ENCODE data around the gene HORMAD2.

The HORMAD2 gene

GRCh38 chr22:30150212-30150611 is 69.9 kb downstream of the HORMAD2 start:
- TF ChIP-seq POLR2A (IDR thresholded peaks at IDR 0.05; ENCODE audit: extremely low read depth, insufficient read length) (no peak), MYC (IDR thresholded peaks at IDR 0.05; ENCODE audit: low read depth, low read length) (no peak)
- TF ChIP-seq, protein P1, sequence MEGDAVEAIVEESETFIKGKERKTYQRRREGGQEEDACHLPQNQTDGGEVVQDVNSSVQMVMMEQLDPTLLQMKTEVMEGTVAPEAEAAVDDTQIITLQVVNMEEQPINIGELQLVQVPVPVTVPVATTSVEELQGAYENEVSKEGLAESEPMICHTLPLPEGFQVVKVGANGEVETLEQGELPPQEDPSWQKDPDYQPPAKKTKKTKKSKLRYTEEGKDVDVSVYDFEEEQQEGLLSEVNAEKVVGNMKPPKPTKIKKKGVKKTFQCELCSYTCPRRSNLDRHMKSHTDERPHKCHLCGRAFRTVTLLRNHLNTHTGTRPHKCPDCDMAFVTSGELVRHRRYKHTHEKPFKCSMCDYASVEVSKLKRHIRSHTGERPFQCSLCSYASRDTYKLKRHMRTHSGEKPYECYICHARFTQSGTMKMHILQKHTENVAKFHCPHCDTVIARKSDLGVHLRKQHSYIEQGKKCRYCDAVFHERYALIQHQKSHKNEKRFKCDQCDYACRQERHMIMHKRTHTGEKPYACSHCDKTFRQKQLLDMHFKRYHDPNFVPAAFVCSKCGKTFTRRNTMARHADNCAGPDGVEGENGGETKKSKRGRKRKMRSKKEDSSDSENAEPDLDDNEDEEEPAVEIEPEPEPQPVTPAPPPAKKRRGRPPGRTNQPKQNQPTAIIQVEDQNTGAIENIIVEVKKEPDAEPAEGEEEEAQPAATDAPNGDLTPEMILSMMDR (IDR thresholded peaks at IDR 0.05; ENCODE audit: low read depth, low read length), result no peak
- TF ChIP-seq, protein P2, sequence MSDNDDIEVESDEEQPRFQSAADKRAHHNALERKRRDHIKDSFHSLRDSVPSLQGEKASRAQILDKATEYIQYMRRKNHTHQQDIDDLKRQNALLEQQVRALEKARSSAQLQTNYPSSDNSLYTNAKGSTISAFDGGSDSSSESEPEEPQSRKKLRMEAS (IDR thresholded peaks at IDR 0.05; ENCODE audit: low read depth, low read length), result no peak
- DNase-seq (ENCODE audit: low read depth), result peak; percentile 4
- H3K4me3 ChIP-seq (ENCODE audit: low read depth, low read length), result no peak overlapping the region

DNA sequence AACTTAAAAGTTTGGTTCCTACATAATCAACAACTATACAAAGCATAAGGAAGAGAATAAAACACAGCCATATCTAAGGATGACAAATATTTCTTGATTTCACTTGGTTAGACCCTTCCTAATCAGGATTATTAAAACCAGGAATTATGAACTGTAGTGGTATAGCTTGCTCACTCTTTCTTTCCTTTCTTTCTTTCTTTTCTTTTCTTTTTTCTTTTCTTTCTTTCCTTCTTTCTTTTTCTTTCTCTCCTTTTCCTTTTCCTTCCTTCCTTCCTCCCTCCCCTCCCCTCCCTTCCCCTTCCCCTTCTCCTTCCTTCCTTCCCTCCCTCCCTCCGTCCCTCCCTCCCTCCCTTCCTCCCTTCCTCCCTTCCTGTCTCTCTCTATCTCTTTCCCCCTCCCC is 78.0 kb downstream of the HORMAD2 start:
- no peak overlapping the region for H3K4me3 ChIP-seq (ENCODE audit: low read depth, low read length)
- DNase-seq (ENCODE audit: low read depth), result no peak
- TF ChIP-seq MYC (IDR thresholded peaks at IDR 0.05; ENCODE audit: low read depth, low read length) (no peak), POLR2A (IDR thresholded peaks at IDR 0.05; ENCODE audit: extremely low read depth, insufficient read length) (no peak)
- TF ChIP-seq, protein P2 (IDR thresholded peaks at IDR 0.05; ENCODE audit: low read depth, low read length), result no peak
- TF ChIP-seq, protein P1 (IDR thresholded peaks at IDR 0.05; ENCODE audit: low read depth, low read length), result no peak

GRCh38 chr22:30158744-30159500 is 78.7 kb downstream of the HORMAD2 start:
- no peak for DNase-seq (ENCODE audit: low read depth)
- no peak overlapping the region for H3K4me3 ChIP-seq (ENCODE audit: low read depth, low read length)
- TF ChIP-seq, protein P1 (IDR thresholded peaks at IDR 0.05; ENCODE audit: low read depth, low read length), result no peak
- TF ChIP-seq, protein P2 (IDR thresholded peaks at IDR 0.05; ENCODE audit: low read depth, low read length), result no peak
- TF ChIP-seq MYC (IDR thresholded peaks at IDR 0.05; ENCODE audit: low read depth, low read length) (no peak), POLR2A (IDR thresholded peaks at IDR 0.05; ENCODE audit: extremely low read depth, insufficient read length) (no peak)

- DNase-seq (ENCODE audit: low read depth), result no peak
These were observed 79.5 kb downstream of the HORMAD2 start for GRCh38 chr22:30159561-30160353.

DNA sequence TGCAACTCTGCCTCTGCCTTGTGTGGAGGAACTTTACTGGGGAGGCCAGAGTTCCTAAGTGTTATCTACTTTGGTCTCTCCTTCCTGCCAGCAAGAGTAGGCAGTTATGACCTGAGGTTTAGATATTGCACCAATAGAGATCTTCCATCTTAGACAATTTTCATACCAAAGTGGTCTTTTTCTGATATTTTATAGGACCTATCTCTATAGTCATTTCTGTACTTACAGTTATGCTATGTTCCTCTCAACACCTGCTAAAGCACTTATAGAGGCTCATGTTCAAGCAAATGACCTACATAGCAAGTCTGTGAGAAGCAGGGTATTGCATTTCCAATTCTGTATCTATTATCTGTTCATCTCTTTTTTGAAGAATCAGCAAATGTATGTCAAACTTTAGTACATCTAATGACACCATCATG is 80.8 kb downstream of the HORMAD2 start:
- DNase-seq (ENCODE audit: low read depth), result no peak
- TF ChIP-seq POLR2A (IDR thresholded peaks at IDR 0.05; ENCODE audit: extremely low read depth, insufficient read length) (no peak), MYC (IDR thresholded peaks at IDR 0.05; ENCODE audit: low read depth, low read length) (no peak)
- TF ChIP-seq, protein P1 (IDR thresholded peaks at IDR 0.05; ENCODE audit: low read depth, low read length), result no peak

More at GRCh38 chr22:30159561-30160353, 79.5 kb downstream of the HORMAD2 start:
- H3K4me3 ChIP-seq (ENCODE audit: low read depth, low read length), result no peak overlapping the region
- no peak for TF ChIP-seq MYC (IDR thresholded peaks at IDR 0.05; ENCODE audit: low read depth, low read length)
- TF ChIP-seq, protein P2 (IDR thresholded peaks at IDR 0.05; ENCODE audit: low read depth, low read length), result no peak
- TF ChIP-seq POLR2A (IDR thresholded peaks at IDR 0.05; ENCODE audit: extremely low read depth, insufficient read length), result no peak
- TF ChIP-seq, protein P1 (IDR thresholded peaks at IDR 0.05; ENCODE audit: low read depth, low read length), result no peak

More for the DNA sequence above, 80.8 kb downstream of the HORMAD2 start:
- H3K4me3 ChIP-seq (ENCODE audit: low read depth, low read length), result no peak overlapping the region

Data from NB4 (cell line).